Pulmonary artery endothelial cell (primary cell): ENCODE measurements around the gene SLC35B1. TPM values are rescaled to one million over a fixed set of nuclear protein-coding genes. Genes with fewer than 3 reads are reported as not detected.
"Not testable (repeated sequence)": the region's sequence is repeated elsewhere in the genome, so short reads cannot be mapped to it uniquely, and the experiment has no call there.

Experiments
- DNase-seq: peaks from one replicate; pipeline ENCODE4 v3.0.0-alpha.2; 2011; ENCODE audit warnings: low read depth, low spot score
- total RNA-seq: library from RNA; depleted of rRNA; stranded (reverse); fragments of >200 nt; gene quantifications from 2 replicates; pipeline ENCODE4 v1.2.3, GENCODE V29; 2014

SLC35B1 gene
- total RNA-seq, 1 donor from 2014 or later = 72.2 TPM

GRCh38 chr17:49673679-49674078, 34.1 kb downstream of the SLC35B1 start:
- not testable (repeated sequence) for DNase-seq

- no peak for DNase-seq
These were observed 37.1 kb downstream of the SLC35B1 start for GRCh38 chr17:49670641-49671040.

DNA sequence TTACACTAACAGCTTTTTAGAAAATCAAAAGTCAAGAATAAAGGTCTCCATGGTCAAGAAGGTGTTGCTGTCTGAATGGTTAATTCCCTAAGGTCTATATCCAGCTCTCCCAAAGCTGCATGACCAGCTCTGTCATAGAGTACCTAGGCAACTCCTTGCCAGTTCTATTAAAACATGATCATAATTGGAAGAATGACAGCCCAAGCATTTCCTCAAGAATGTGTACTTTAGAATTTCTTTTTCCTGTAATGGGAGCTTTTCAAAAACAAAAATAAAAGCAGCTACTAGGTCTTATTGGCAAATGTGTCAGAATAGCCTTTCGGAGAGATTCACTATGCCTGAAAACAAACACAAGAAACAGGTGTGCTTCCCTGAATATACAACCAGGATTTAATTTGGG, 37.8 kb downstream of the SLC35B1 start:
- DNase-seq = peak; percentile 47

DNA sequence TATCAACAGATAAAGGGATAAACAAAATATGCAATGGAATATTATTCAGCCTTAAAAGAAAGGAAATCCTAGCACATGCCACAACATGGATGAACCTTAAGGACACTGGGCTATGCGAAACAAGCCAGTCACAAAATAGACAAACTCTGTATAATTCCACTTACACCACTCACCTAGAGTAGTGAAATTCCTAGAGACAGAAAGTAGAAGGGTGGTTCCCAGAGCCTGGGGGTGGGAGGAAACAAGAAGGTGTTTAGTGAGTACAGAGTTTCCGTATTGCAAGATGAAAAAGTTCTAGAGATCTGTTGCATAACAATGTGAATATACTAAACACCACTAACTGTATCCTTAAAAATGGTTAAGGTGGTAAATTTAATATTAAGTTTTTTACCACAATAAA, 39.9 kb downstream of the SLC35B1 start:
- no peak for DNase-seq

GRCh38 chr17:49664706-49665211, 43.0 kb downstream of the SLC35B1 start:
- DNase-seq = no peak

DNA sequence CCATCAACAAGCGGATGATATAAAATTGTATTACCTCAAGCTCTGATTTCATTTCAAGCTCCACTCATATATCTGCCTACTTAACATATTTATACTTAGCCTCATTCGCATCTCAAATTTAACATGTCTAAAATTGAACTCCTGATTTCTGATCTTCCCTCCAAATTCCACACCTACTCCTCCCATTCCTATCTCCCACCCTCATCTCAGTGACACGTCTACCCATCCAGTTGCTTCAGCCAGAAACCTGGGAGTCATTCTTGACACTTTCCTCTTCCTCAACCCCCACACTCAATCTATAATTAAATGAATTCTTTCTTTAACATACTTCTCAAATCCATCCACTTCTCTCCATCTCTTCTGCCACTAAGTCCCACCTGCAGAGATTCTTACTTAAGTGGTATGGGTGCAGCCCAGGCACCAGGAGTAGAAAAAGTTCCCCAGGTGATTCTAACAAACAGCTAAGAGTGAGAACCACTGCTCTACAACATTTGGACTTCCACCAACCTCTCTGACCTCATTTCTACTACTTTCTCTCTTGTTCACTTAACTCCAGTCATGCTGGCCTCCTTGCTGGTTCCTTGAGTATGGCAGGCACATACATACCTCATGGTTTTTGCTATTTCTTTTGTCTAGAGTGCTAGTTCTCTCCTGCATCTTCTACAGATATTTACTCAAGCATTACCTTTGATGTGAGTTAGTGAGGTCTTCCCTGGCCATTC, 47.9 kb downstream of the SLC35B1 start:
- no peak for DNase-seq

DNA sequence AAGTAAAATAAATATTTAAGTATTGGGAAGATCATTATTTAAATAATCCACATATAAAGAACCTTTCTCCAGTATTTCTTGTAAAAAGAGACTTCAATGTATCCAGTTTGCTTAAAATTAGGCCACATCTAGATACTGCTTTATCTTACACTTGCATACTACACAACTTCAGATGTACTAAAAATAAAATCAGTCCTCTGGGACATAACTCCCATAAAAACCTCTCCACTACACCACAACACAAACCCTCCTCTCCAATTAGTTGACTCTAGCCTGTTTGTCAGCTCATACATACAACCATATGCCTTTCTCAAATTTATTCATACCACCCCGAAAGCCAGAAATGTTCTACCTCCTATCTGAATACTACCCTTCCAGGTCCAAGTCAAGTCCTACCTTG, 51.5 kb downstream of the SLC35B1 start:
- no peak for DNase-seq

Other genes with a start within 250 kb of the SLC35B1 start
- 0.07 and 0.11 TPM in 2 replicates for gene NGFR, start 212.7 kb downstream of the SLC35B1 start, total RNA-seq
- 0.79 and 2.7 TPM in 2 replicates for gene NXPH3, start 132.1 kb downstream of the SLC35B1 start, total RNA-seq
- gene SPOP, start 29.9 kb downstream of the SLC35B1 start, total RNA-seq = 107 and 174 TPM in 2 replicates
- 3.6 and 6.9 TPM in 2 replicates for gene FAM117A, start 56.2 kb upstream of the SLC35B1 start, total RNA-seq
- gene KAT7, start 80.7 kb upstream of the SLC35B1 start, total RNA-seq = 40.4 and 60.9 TPM in 2 replicates
- not detected in 2 replicates for gene TAC4, start 140.1 kb upstream of the SLC35B1 start, total RNA-seq